Activated naive CD4-positive, alpha-beta T cell treated with Interleukin-2 at 50 U/mL for 16 hours (primary cell): ENCODE data around the gene EP300.
"Not testable (repeated sequence)": the region's sequence is repeated elsewhere in the genome, so short reads cannot be mapped to it uniquely, and the experiment has no call there.

Experiments
- DNase-seq: peaks from one replicate; pipeline ENCODE4 v3.0.0-alpha.2; 2020

EP300 gene

DNA sequence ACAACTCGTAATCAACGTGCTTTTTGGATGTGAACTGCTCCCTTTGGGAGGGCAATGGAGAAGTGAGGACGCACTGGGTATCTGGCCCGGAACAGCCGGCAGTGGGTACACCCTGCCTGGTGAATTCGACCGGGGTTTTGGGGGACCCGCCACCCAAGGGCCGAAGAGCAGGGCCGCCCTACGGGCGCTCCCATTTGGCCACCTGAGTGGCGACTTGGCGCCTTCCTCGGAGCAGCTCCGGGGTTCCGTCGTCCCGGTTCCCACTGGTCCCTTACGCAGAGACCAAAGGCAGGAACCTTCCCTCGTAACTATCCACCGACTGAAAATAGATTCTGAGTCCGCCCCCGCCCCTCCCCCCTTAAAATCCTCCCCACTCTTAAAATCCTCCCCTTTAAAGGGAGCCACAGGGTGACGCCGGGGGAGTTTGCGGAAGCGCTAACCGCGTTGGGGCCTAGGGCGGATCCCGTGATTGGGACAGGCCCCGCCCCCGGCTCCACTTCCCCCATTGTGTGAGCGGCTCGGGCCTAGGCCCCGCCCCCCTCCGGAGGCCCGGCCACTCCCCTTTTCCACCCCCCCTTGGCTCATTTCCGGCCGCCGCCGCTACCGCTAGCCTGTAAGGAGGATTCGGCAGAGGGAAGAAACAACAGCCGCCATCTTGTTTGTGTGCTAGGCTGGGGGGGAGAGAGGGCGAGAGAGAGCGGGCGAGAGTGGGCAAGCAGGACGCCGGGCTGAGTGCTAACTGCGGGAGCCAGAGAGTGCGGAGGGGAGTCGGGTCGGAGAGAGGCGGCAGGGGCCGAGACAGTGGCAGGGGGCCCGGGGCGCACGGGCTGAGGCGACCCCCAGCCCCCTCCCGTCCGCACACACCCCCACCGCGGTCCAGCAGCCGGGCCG lies 1.0 kb upstream of the EP300 start:
- peak; percentile 99 for DNase-seq

DNA sequence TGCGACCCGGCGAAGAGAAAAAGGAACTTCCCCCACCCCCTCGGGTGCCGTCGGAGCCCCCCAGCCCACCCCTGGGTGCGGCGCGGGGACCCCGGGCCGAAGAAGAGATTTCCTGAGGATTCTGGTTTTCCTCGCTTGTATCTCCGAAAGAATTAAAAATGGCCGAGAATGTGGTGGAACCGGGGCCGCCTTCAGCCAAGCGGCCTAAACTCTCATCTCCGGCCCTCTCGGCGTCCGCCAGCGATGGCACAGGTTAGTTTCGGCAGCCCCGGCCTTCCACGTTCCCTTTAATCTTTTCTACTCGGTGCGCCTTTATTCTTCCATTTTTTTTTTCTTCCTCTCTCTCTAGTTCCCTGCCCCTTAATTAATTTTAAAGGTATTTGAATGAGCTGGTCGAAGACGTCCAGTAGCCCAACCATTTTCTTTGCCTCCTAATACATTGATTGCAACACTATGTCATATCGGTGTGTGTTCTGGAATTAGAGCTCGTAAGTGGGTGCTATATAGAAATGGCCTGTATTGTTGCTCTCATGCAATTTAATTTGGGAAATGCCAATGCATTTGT lies 537 bp downstream of the EP300 start:
- DNase-seq: peak; percentile 29

DNA sequence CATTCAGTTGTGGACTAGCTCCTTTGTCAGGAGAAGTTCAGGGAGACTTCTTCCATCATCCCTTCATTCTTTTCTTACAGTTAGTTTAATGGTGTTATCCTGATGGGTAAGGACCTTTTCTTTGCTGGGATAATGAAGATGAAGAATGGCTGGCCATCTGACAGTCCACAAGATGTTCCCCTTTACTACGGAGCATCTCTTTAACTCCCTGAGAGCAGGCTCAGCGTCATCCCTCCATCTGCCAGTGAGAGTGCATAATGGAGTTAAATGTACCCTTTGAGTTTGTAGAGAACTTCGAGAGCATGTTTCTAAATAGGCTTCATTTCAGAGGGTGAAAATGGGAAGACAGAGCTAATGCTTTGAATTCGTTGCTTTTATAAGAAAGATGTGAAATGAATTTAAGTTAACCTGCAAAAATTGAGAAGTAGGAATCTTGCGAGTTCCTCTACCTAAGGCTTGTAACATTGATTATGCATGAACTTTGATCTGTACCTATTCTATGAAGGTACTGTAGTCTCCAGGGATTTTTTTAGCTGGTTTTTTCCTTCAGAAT lies 1.7 kb downstream of the EP300 start:
- no peak for DNase-seq

DNA sequence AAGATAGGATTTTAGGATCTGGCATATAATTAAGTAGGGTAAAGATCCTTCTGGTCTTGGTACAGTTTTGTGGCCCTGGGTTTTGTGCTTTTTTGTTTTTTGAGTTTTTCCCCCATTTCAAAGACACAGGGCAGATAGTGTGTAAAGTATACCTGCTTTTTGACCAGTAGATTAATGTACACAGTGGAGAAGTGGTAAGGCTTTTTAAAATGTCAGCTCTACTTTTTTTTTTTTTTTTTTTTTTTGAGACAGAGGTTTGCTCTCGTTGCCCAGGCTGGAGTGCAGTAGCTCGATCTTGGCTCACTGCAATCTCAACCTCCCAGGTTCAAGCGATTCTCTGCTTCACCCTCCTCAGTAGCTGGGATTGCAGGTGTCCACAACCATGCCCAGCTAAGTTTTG lies 4.0 kb downstream of the EP300 start:
- no peak for DNase-seq

DNA sequence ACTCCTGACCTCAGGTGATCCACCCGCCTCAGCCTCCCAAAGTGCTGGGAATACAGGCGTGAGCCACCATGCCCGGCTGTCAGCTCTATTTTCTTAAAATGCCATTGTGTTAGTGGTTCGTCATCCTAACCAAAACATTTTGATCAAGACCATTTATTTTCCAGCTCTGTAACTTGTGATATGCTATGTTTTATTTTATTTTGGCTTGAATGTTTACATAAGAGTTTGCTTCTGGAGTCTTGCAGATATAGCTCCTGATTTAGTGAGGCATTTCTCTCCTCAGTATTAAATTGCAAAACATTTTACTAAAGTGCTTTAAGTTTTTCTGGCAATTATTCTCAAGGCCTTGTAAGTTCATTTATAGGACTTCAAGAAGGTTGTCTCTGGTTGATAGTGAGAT lies 4.4 kb downstream of the EP300 start:
- DNase-seq: no peak

DNA sequence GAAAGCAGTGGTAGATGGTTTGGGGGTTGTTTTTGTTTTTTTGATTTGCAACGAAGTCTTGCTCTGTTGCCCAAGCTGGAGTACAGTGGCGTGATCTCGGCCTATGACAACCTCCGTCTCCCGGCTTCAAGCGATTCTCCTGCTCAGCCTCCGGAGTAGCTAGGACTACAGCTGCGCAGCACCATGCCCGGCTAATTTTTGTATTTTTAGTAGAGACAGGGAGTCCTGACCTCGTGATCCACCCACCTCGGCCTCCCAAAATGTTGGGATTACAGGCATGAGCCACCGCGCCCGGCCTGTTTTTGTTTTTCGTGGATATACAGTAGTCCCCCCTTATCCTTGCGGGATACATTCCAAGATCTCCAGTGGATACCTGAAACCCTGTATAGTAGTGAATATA lies 6.6 kb downstream of the EP300 start:
- no peak for DNase-seq

DNA sequence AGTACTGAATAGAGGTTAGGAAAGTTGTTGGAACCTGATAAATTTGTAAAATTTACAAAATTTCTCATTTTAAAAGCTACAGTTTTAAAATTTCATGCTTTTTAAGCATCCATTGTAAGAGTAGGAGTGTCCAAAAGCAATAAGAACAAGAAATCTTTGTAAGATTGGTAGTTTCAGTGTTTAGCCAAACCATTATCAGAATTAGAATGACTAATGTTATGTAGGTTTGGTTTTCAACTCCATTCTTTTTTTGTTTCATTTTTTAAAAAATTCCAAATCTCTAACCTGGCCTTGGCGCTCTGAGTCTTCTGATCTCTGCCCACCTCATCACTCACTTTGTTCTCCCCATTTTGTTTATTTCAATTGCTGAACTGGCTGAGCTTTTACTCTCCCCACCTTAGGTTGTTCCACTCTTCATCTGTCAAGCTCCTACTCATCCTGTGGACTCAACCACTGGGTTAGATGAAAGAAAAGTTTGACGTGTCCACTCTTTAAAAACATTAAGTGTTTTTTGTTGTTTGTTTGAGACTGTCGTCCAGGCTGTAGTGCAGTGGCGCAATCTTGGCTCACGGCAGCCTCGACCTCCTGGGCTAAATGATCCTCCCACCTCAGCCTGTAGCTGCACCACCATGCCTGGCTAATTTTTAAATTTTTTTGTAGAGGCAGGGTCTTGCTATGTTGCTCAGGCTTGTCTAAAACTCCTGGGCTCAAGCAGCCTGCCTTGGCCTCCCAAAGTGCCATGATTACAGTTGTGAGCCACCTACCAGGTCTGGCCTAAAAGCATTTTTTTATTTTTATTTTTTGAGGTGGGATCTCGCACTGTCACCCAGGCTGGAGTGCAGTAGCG lies 14.0 kb downstream of the EP300 start:
- no peak for DNase-seq

DNA sequence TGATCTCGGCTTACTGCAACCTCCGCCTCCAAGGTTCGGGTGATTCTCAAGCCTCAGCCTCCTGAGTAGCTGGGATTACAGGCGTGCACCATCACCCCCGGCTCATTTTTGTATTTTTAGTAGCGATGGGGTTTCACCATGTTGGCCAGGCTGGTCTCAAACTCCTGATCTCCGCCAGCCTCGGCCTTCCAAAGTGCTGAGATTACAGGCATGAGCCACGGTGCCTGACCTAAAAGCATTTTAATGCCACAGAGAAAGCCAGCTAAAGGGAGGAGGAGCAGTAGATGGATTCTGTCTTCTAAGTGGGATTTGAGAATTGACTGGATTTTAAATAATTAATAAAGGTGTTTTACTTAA lies 14.6 kb downstream of the EP300 start:
- DNase-seq: not testable (repeated sequence)

DNA sequence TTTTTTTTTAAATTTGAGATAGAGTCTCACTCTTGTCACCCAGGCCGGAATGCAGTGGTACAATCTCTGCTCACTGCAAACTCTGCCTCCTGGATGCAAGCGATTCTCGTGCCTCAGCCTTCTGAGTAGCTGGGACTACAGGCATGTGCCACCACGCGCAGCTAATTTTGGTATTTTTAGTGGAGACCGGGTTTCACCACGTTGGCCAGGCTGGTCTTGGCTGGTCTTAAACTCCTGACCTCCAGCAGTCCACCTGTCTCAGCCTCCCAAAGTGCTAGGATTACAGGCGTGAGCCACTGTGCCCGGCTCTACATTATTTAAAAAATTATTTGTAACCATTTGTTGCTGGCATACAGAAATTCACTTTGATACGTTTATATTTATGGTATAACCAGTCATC lies 18.6 kb downstream of the EP300 start:
- DNase-seq: no peak

DNA sequence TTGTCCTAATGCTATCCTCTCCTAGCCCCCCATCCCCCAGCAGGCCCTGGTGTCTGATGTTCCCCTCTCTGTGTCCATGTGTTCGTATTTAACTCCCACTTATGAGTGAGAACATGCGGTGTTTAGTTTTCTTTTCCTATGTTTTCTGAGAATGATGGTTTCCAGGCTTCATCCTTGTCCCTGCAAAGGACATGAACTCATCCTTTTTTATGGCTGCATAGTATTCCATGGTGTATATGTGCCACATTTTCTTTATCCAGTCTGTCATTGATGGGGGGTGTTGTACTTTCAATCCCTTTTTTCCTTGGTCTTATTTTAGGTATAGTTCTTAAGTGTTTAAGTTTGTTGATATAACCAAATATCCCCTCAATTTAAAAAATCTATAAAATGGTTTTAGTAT lies 23.9 kb downstream of the EP300 start:
- DNase-seq: no peak

DNA sequence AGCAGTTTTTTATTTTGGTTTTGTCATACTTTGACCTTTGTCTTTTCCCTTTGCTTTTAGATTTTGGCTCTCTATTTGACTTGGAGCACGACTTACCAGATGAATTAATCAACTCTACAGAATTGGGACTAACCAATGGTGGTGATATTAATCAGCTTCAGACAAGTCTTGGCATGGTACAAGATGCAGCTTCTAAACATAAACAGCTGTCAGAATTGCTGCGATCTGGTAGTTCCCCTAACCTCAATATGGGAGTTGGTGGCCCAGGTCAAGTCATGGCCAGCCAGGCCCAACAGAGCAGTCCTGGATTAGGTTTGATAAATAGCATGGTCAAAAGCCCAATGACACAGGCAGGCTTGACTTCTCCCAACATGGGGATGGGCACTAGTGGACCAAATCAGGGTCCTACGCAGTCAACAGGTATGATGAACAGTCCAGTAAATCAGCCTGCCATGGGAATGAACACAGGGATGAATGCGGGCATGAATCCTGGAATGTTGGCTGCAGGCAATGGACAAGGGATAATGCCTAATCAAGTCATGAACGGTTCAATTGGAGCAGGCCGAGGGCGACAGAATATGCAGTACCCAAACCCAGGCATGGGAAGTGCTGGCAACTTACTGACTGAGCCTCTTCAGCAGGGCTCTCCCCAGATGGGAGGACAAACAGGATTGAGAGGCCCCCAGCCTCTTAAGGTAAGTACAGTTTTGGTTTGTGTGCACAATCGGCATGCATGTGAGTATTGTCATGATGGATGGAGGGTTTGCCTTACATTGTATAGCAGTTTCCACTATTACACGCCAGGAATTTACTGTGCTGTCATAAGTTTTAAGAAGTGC lies 25.0 kb downstream of the EP300 start:
- DNase-seq: no peak

DNA sequence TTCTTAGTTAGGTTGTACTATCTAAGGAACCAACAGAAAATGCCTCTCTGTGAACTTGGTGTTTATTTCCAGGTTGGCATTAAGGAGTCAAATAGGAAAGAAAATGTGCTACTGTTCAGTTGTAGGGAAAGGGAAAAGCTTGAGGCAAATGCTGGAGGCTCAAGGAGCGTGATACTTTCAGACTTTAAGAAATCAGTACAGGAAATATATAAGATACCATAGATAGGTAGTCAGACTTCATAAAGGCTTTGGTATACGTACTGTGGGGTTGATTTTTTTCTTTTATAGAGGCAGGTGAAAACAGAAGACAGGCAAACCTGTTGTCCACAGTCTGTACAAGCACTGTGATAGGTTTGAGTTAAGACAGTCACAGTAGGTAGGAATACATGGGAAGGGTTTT lies 30.8 kb downstream of the EP300 start:
- DNase-seq: no peak

DNA sequence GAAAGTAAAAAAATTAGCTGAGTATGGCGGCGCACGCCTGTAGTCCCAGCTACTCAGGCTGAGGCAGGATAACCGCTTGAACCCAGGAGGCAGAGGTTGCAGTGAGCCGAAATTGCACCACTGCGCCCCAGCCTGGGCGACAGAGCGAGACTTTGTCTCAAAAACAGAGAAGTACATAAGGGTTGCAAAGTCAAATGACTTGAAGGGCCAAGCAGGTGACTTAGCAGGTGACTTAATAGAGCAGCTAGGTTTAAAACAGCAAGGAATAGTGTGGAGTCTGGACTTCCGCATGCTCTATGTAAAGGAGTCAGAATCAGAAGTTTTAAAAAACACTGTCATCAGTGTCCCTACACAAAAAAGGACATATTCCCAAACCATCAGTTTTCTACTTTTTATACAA lies 31.7 kb downstream of the EP300 start:
- no peak for DNase-seq

DNA sequence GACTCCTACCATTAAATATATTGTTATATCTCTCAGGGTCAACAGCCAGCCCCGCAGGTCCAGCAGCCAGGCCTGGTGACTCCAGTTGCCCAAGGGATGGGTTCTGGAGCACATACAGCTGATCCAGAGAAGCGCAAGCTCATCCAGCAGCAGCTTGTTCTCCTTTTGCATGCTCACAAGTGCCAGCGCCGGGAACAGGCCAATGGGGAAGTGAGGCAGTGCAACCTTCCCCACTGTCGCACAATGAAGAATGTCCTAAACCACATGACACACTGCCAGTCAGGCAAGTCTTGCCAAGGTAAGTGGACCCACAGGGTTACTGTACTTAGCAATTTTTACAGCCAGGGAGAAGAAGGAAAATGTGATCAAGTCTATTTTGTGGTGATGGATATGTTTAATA lies 35.1 kb downstream of the EP300 start:
- DNase-seq: no peak

DNA sequence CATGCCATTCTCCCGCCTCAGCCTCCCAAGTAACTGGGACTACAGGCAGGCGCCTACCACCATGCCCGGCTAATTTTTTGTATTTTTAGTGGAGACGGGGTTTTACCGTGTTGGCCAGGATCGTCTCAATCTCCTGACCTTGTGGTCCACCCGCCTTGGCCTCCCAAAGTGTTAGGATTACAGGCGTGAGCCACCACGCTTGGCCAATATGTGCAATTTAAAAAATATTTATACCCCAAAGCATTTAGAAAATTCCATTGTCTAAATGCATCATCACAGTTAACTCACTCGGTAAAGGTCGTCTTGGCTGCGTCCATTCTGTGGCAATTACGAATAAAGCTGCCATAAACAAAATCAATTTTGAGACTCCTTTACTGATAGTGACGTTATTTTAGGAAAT lies 36.2 kb downstream of the EP300 start:
- no peak for DNase-seq

DNA sequence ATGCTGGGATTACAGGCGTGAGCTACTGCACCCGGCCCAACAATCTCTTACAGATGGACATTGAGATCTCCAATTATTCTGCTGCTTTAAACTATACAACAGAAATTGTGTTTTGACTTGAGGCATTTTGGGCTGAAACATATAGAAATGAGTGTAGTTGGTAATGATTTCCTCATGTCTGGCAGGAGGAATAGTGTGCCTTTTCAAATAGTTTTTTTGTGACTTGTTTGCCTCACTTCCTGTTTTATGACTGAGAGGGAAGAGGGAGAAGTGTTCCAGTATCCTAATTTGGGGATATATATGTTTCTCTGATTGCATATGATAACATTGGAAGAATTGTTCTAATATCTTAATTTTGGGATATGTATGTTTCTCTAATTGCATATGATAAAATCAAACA lies 40.2 kb downstream of the EP300 start:
- DNase-seq: no peak

DNA sequence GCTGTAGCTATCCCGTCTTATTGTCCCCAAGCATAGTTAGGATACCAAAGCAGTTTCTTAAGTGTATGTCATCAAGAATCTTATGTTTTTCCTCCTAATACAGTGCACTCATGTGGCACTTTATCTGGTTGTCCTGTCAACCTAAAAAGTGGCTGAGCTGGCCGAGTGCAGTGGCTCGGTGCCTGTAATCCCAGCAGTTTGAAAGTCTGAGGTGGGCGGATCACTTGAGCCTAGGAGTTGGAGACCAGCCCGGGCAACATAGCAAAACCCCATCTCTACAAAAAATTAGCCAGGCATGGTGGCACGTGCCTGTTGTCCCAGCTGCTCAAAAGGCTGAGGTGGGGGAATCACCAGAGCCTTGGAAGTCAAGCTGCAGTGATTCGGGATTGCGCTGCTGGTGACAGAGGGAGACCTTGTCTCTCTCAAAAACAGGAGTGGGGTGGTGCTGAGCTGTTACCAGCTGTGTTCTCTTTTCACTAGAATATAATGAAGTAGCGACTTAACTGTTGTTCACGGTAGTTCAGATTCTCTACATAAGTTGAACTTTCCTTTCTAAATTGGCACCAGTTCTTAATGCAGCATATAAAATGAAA lies 48.1 kb downstream of the EP300 start:
- no peak for DNase-seq

DNA sequence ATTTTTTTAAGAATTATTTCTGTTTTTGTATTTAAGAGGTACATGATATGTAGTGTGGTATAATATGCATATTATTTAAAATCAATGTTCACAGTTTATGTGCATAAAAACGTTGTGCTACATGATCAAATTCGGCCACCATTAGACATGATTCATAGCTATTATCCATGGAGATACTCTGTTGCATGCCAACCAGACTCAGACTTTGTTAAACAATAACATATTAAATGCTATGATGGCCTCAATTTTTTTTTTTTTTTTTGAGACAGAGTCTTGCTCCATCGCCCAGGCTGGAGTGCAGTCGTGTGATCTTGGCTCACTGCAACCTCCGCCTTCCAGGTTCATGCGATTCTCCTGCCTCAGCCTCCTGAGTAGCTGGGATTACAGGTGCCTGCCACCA lies 53.5 kb downstream of the EP300 start:
- not testable (repeated sequence) for DNase-seq

DNA sequence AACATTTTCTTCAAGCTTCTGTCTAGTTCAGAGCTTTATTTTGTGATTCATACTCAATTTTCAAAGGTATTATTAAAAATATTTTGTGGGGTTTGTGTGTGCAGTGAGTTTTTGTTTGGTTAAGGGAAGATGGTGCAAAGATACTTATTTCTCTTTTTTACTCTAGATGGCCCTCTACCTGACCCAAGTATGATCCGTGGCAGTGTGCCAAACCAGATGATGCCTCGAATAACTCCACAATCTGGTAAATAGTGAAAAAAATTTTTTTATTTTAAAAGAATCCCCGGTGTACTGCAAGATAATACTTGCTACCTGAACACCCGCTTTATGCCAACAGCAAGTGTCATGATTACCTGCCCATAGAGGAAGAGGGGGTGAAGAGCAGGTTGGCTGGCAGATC lies 54.2 kb downstream of the EP300 start:
- DNase-seq: no peak

DNA sequence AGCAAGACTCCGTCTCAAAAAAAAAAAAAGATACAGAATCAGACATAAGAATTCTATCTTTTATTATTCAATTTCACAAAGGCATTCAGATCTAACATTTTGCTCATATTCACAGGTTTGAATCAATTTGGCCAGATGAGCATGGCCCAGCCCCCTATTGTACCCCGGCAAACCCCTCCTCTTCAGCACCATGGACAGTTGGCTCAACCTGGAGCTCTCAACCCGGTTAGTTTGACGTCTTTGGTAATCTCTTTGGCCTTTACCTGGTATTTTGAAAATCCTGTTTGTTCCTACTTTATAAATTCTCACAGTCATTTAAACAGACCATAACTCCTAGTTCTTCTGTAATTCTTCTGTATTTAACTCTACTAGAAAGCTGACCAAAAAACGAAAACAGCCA lies 55.3 kb downstream of the EP300 start:
- no peak for DNase-seq

DNA sequence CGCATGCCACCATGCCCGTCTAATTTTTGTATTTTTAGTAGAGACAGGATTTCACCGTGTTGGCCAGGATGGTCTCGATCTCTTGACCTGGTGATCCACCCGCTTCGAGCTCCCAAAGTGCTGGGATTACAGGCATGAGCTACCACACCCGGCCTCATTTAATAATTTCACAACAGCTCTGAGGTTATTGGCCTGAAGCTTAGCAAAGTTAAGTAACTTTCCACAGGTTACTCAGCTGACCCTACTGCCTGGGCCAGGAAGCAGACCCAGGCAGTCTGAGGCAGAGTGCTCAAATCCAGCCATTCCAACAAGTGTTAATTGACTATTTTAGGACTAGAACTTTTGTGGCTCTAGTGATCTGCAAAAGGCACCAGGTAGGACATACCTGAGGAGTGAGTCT lies 60.5 kb downstream of the EP300 start:
- DNase-seq: no peak

DNA sequence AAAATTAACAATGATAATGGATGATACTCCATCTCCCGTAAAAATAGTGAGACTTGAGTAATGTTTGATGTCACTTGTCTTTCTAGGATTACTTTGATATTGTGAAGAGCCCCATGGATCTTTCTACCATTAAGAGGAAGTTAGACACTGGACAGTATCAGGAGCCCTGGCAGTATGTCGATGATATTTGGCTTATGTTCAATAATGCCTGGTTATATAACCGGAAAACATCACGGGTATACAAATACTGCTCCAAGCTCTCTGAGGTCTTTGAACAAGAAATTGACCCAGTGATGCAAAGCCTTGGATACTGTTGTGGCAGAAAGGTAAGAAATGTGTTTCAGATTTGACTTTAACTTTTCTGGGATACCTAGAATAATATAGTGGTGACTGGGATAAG lies 64.7 kb downstream of the EP300 start:
- DNase-seq: no peak
